ENCODE measurements around the gene HIF1A.
"Not testable (repeated sequence)": the region's sequence is repeated elsewhere in the genome, so short reads cannot be mapped to it uniquely, and the experiment has no call there.

HIF1A gene

GRCh38 chr14:61673305-61673704, 22.0 kb upstream of the HIF1A start:
- no peak for DNase-seq (ENCODE audit: low read depth)

DNA sequence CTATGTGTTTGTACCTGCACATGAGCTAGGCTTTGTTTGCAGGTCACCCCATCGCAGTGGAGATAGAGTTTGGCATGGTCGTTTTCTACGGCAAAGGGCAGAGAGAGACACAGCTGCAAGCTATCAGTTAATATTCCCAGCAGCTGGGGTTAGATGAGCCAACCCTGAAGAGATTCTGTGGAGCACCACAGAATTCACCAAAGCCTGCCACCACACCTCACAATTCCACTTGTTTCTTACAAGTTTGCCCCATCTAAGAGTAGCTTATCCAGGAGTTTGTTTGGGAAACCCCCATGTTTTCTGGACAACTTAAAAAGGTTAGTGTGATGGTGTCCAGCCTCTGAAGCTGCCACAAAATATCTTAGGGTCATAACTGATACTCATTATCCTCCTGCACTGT, 20.0 kb upstream of the HIF1A start:
- DNase-seq (ENCODE audit: low read depth), result no peak

DNA sequence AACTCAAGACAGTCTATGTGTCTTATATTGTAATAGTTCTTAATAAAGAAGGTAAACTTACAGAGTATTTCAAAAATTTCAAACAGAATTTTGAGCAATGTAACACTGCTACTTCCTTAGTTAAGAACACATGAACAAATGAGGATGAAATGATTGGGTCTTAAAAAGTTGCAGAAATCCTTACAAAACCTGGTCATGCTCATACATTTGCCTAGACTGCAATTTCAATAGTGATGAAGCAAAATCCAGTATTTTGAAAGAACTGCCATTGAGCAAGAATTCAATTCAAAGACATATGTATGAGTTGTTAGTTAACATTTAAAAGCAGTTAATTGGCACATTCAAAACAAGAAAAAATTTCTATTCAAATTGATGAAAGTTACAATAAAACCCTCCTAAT, 17.8 kb upstream of the HIF1A start:
- no peak for DNase-seq (ENCODE audit: low read depth)

DNA sequence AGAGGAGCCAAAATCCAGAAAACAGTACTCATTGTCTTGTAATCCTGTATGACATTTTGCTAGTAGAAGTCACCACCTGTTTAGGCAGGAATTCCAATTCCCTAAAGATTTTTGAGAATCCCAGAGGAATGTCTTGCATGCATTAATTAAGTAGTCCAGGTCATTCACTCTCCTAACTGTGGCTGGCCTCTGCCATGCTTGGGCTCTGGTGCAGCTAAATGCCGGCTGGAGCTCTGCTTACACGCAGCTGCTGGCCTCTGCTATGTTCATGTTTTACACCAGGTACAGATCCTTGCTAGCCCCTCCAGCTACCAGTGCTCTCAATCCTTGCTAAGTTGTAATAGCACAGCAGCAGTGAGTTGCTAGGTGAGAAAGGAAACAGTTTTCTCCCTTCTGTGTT, 16.3 kb upstream of the HIF1A start:
- no peak for DNase-seq (ENCODE audit: low read depth)

- DNase-seq (ENCODE audit: low read depth), result no peak
Measured at GRCh38 chr14:61681413-61681812, 13.9 kb upstream of the HIF1A start.

GRCh38 chr14:61683108-61683507, 12.2 kb upstream of the HIF1A start:
- DNase-seq (ENCODE audit: low read depth), result no peak

- no peak for DNase-seq (ENCODE audit: low read depth)
Measured at GRCh38 chr14:61690039-61690438, 5.3 kb upstream of the HIF1A start.

- DNase-seq (ENCODE audit: low read depth), result no peak
Measured at GRCh38 chr14:61690982-61691381, 4.3 kb upstream of the HIF1A start.

GRCh38 chr14:61691495-61691894, 3.8 kb upstream of the HIF1A start:
- no peak for DNase-seq (ENCODE audit: low read depth)

DNA sequence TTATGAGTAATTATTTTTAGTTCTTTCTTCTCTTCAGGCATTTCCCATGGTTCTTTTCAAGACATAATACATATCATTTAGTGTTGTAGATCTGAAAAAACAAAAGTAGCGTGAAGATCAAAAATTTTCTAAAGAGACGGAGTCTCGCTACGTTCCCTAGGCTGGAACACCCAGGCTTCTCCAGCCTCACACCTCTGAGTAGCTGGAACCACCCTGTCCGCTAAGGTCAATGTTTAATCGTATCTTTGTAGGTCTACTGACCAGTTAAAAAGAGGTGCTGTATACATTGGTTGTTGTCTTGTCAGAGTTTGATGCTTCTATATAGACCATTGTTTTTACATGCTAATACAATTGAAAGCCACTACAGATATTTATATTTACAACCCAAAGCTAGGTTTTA, 1.3 kb upstream of the HIF1A start:
- no peak for DNase-seq (ENCODE audit: low read depth)

GRCh38 chr14:61695695-61696527, 598 bp downstream of the HIF1A start:
- DNase-seq (ENCODE audit: low read depth), result peak; percentile 20

GRCh38 chr14:61696753-61697318, 1.5 kb downstream of the HIF1A start:
- no peak for DNase-seq (ENCODE audit: low read depth)

DNA sequence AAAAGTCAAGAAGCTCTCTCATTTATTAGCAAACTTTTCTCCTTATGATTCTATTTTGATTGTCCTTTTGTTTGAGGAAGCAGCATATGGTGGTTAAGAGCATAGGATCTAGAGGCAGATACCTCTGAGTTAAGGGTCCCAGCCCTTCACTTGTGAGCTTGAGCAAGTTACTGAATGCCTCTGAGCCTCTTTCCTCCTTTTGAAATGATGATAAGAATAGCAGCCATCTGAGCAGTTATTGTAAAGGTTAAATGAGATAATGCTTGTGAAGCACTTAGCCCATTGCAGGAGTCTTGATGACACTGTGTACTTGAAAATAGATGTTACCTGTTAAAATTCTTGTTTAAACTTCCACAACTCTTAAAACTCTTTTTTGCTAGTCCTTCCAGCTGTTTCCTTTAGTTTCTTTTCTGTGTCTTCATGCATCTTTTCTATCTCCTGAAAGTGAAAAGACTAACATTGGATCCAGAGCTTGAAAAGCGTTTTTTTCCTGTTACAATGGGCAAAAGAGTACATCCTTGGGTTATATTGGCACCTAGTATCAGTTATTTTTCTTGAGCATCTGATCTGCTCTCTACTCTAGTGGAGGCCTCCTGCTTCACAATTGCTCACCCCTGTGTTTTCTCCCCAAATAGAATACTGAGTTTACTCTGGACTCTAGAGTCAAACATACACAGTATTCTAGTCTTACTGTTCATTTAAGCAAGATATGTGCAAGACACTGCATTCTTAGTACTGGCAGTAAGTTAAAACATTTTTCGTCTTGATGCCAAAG, 3.1 kb downstream of the HIF1A start:
- no peak for DNase-seq (ENCODE audit: low read depth)

- no peak for DNase-seq (ENCODE audit: low read depth)
Measured at GRCh38 chr14:61699027-61699426, 3.7 kb downstream of the HIF1A start.

DNA sequence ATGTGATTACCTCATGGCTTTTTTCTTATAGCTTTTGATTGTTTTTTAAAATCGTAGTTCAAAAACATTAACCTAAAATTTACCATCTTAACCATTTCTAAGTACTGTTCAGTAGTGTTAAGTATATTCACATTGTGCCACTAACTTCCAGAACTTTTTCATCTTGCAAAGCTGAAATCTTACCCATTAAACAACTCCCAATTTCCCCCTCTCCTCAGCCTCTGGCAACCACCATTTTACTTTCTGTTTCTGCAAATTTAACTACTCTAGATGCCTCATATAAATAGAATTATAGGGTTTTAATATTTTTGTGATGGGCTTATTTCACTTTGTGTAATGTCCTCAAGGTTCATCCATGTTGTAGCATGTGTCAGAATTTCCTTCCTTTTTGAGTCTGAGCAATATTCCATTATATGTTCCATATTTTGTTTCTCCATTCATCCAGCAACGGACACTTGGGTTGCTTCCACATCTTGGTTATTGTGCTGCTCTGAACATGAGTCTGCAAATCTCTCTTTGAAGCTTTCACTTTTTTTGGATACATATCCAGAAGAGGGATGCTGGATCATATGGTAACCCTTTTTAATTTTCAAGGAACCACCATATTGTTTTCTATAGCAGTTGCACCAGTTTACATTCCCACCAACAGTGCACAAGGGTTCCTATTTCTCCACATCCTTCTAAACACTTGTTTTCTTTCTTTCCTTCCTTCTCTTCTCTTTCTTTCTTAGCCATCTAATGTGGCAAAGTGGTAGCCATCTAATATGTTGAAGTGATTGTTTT, 5.0 kb downstream of the HIF1A start:
- DNase-seq (ENCODE audit: low read depth), result no peak

- DNase-seq (ENCODE audit: low read depth), result no peak
Measured at GRCh38 chr14:61701946-61702345, 6.6 kb downstream of the HIF1A start.

GRCh38 chr14:61703342-61704129, 8.2 kb downstream of the HIF1A start:
- DNase-seq (ENCODE audit: low read depth), result no peak

- no peak for DNase-seq (ENCODE audit: low read depth)
Measured at GRCh38 chr14:61704554-61704953, 9.2 kb downstream of the HIF1A start.

- DNase-seq (ENCODE audit: low read depth), result no peak
Measured at GRCh38 chr14:61705017-61705416, 9.7 kb downstream of the HIF1A start.

DNA sequence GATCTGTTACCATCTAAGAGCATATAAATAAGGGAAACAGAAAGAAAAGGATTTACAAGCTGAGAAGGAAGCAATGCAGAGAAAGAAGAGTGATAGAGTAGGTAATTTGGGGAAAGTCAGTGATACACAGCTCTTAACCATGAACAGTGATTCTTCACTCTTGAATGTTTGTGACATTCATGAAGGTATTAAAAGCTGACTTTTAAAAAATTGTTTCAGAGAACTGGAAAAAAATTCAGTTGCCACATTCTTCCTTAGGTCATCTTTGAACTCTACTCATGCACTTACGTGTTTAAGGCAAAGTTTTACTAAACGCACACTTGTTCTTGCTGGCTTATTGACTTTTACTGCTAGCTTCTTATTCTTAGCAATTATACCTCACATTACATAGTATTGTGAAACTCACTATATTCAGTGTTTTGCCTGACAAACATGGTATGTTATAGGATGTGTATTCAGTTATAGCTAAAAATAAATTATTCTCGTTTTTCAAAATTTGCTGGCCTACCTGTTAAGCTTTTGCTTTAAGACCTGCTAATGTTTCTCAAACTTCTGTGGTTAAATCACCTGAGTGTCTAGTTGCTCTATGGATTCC, 10.9 kb downstream of the HIF1A start:
- no peak for DNase-seq (ENCODE audit: low read depth)

DNA sequence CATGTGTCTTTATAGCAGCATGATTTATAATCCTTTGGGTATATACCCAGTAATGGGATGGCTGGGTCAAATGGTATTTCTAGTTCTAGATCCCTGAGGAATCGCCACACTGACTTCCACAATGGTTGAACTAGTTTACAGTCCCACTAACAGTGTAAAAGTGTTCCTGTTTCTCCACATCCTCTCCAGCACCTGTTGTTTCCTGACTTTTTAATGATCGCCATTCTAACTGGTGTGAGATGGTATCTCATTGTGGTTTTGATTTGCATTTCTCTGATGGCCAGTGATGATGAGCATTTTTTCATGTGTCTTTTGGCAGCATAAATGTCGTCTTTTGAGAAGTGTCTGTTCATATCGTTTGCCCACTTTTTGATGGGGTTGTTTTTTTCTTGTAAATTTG, 12.5 kb downstream of the HIF1A start:
- not testable (repeated sequence) for DNase-seq (ENCODE audit: low read depth)
